ENCODE data around the gene ARL5A.
"Not testable (repeated sequence)": the region's sequence is repeated elsewhere in the genome, so short reads cannot be mapped to it uniquely, and the experiment has no call there.

The ARL5A gene, protein sequence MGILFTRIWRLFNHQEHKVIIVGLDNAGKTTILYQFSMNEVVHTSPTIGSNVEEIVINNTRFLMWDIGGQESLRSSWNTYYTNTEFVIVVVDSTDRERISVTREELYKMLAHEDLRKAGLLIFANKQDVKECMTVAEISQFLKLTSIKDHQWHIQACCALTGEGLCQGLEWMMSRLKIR

GRCh38 chr2:151828143-151828889, at the start of gene ARL5A:
ARL5A (minus strand) TSS chr2:151828421; CDS start chr2:151828176, 245 bp downstream.
- peak within 1 kb of the TSS; percentile 50; the same call in 1 of the 2 replicates for H3K27ac ChIP-seq
- no peak for TF ChIP-seq ZFX (IDR thresholded peaks at IDR 0.05; ENCODE audit: borderline replicate concordance)
- TF ChIP-seq, protein P1, sequence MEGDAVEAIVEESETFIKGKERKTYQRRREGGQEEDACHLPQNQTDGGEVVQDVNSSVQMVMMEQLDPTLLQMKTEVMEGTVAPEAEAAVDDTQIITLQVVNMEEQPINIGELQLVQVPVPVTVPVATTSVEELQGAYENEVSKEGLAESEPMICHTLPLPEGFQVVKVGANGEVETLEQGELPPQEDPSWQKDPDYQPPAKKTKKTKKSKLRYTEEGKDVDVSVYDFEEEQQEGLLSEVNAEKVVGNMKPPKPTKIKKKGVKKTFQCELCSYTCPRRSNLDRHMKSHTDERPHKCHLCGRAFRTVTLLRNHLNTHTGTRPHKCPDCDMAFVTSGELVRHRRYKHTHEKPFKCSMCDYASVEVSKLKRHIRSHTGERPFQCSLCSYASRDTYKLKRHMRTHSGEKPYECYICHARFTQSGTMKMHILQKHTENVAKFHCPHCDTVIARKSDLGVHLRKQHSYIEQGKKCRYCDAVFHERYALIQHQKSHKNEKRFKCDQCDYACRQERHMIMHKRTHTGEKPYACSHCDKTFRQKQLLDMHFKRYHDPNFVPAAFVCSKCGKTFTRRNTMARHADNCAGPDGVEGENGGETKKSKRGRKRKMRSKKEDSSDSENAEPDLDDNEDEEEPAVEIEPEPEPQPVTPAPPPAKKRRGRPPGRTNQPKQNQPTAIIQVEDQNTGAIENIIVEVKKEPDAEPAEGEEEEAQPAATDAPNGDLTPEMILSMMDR (IDR thresholded peaks at IDR 0.05) = no peak

DNA sequence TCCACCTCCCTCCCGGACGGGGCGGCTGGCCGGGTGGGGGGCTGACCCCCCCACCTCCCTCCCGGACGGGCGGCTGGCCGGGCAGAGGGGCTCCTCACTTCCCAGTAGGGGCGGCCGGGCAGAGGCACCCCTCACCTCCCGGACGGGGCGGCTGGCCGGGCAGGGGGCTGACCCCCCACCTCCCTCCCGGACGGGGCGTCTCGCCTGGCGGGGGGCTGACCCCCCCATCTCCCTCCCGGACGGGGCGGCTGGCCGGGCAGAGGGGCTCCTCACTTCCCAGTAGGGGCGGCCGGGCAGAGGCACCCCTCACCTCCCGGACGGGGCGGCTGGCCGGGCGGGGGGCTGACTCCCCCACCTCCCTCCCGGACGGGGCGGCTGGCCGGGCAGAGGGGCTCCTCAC, 47.4 kb upstream of the ARL5A start:
- not testable (repeated sequence) for H3K27ac ChIP-seq

DNA sequence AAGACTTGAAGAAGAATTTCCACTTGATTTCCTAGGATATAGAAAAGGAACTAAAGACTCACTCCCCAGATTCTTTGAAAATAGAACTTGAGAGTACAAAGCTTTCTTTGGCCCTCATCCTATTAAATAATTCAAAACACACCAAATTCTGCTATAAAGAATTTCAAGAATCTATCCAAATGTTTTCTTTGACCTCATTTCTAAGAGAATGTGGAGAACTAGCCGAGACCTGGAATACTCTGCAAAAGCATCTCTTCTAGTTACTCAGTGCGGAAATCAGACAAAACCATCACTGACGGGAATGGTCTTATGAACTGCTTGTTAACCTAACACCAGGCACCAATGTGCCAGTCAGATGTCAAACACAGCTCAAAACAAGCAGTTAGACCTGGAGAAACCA, 44.2 kb upstream of the ARL5A start:
- TF ChIP-seq ZFX (IDR thresholded peaks at IDR 0.05; ENCODE audit: borderline replicate concordance) = no peak
- TF ChIP-seq, protein P1 (IDR thresholded peaks at IDR 0.05) = no peak
- no peak overlapping the region for H3K27ac ChIP-seq

DNA sequence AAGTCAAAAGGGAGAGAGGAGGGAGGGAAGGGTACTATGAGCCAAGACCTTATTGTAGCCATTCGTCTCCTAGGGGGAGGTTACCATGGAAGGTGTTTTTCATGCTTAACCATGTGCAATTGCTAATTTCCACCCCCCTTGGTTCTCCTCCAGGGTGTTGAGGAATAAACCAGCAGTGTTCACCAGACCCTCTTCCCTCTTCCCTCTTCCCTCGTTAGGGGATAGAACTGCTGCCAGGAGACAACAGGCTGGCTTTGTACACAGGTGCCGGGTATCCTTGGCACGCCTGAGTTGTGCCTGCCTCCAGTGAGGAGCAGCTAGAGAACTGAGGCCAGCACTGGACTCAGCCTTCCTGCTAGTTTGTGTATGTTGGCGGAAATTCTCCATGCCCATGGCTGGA, 41.1 kb upstream of the ARL5A start:
- no peak overlapping the region for H3K27ac ChIP-seq
- TF ChIP-seq, protein P1 (IDR thresholded peaks at IDR 0.05) = no peak
- TF ChIP-seq ZFX (IDR thresholded peaks at IDR 0.05; ENCODE audit: borderline replicate concordance) = no peak

- H3K27ac ChIP-seq = no peak overlapping the region
- no peak for TF ChIP-seq ZFX (IDR thresholded peaks at IDR 0.05; ENCODE audit: borderline replicate concordance)
- TF ChIP-seq, protein P1 (IDR thresholded peaks at IDR 0.05) = no peak
These were observed 34.5 kb upstream of the ARL5A start for GRCh38 chr2:151862700-151863099.

DNA sequence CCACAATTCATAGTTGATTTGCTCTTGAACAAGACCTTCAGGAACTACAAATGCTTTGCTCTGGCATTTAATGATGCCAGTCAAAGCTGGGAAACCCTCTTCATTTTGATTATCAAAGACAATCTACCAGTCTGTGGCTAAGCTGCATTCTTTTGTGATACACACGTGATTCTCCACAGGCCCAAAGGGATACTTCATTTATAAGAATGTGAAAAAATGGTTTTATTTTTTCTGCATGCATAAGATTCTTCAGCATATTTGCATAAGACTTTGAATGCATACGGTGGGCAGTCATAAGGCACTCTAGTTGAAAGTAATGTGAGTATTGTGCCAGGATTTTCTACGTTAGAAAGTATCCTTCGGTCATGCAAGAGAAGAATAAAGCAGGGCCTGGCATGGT, 33.0 kb upstream of the ARL5A start:
- H3K27ac ChIP-seq = no peak overlapping the region
- no peak for TF ChIP-seq ZFX (IDR thresholded peaks at IDR 0.05; ENCODE audit: borderline replicate concordance)
- TF ChIP-seq, protein P1 (IDR thresholded peaks at IDR 0.05) = no peak

GRCh38 chr2:151860613-151861146, 32.5 kb upstream of the ARL5A start:
- no peak for TF ChIP-seq ZFX (IDR thresholded peaks at IDR 0.05; ENCODE audit: borderline replicate concordance)
- TF ChIP-seq, protein P1 (IDR thresholded peaks at IDR 0.05) = no peak
- no peak overlapping the region for H3K27ac ChIP-seq

Measured in 22Rv1 (cell line).